Measurements from ENCODE around the gene ABHD14A.
A peak's percentile ranks its signal among the peaks of the same experiment; 100 is the strongest.

The ABHD14A gene

DNA sequence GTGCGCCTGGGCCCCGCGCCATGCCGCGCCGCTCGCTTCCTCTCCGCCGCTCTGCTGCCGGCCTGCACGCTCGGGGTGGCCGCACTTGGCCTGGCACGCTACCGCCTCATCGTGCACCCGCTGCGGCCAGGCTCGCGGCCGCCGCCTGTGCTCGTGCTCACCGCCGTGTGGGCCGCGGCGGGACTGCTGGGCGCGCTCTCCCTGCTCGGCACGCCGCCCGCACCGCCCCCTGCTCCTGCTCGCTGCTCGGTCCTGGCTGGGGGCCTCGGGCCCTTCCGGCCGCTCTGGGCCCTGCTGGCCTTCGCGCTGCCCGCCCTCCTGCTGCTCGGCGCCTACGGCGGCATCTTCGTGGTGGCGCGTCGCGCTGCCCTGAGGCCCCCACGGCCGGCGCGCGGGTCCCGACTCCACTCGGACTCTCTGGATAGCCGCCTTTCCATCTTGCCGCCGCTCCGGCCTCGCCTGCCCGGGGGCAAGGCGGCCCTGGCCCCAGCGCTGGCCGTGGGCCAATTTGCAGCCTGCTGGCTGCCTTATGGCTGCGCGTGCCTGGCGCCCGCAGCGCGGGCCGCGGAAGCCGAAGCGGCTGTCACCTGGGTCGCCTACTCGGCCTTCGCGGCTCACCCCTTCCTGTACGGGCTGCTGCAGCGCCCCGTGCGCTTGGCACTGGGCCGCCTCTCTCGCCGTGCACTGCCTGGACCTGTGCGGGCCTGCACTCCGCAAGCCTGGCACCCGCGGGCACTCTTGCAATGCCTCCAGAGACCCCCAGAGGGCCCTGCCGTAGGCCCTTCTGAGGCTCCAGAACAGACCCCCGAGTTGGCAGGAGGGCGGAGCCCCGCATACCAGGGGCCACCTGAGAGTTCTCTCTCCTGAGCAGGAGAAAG, 18.7 kb upstream of the ABHD14A start:
- ChIA-PET CTCF (interaction anchor here (1.0 to 4.3 kb wide), 2 partner anchors 15 to 17 kb away, joined by 3 to 21 read pairs; partner anchors contain the start of genes ABHD14B and RRP9), POLR2A (no interaction called here)
- DNase-seq (ENCODE audit: extremely low spot score), result no peak
- TF ChIP-seq, protein P1, sequence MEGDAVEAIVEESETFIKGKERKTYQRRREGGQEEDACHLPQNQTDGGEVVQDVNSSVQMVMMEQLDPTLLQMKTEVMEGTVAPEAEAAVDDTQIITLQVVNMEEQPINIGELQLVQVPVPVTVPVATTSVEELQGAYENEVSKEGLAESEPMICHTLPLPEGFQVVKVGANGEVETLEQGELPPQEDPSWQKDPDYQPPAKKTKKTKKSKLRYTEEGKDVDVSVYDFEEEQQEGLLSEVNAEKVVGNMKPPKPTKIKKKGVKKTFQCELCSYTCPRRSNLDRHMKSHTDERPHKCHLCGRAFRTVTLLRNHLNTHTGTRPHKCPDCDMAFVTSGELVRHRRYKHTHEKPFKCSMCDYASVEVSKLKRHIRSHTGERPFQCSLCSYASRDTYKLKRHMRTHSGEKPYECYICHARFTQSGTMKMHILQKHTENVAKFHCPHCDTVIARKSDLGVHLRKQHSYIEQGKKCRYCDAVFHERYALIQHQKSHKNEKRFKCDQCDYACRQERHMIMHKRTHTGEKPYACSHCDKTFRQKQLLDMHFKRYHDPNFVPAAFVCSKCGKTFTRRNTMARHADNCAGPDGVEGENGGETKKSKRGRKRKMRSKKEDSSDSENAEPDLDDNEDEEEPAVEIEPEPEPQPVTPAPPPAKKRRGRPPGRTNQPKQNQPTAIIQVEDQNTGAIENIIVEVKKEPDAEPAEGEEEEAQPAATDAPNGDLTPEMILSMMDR (IDR thresholded peaks at IDR 0.05; ENCODE audit: control extremely low read depth, extremely low read depth, low read depth, missing control alignments), result peak; percentile 17

DNA sequence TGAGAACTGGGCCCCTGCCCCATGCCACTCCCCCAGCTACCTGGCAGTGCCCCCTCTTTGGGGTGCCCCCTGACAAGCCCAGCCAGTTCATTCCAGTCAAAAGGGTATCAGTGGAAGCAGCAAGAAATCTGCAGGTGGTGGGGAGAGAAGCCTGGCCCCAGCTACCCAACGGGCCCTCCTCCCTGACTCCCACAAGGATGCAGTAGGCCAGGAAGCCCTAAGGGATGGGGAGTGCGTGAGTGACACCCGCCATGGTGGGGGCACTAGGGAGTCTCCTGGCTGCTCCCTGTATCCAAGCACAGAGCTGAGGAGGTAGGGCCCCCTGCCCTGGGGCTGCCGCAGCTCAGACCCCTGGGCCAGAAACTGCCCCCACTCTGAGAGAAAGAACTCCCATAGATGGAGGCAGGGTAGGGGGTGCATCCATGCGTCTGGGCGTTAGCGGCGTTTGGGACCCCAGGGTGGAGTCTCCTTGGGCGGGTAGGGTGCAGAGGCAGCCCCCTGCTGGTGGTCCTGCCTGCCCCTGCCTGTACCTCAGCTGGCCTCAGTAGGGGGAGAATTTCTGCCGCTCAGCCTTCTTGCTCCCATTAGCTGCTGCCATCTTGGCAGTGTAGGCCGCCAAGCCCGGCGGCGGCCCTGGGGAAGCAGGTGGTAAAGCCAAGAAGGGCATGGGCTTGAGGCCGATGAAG, 17.2 kb upstream of the ABHD14A start:
- TF ChIP-seq, protein P1 (IDR thresholded peaks at IDR 0.05; ENCODE audit: control extremely low read depth, extremely low read depth, low read depth, missing control alignments), result no peak
- no peak for DNase-seq (ENCODE audit: extremely low spot score)
- ChIA-PET CTCF (interaction anchor here (0.7 to 1.7 kb wide), 4 partner anchors 16 to 25 kb away, joined by 3 to 5 read pairs (median 4); partner anchors contain the start of genes ABHD14A, ABHD14B, ACY1 and RRP9), POLR2A (no interaction called here)

DNA sequence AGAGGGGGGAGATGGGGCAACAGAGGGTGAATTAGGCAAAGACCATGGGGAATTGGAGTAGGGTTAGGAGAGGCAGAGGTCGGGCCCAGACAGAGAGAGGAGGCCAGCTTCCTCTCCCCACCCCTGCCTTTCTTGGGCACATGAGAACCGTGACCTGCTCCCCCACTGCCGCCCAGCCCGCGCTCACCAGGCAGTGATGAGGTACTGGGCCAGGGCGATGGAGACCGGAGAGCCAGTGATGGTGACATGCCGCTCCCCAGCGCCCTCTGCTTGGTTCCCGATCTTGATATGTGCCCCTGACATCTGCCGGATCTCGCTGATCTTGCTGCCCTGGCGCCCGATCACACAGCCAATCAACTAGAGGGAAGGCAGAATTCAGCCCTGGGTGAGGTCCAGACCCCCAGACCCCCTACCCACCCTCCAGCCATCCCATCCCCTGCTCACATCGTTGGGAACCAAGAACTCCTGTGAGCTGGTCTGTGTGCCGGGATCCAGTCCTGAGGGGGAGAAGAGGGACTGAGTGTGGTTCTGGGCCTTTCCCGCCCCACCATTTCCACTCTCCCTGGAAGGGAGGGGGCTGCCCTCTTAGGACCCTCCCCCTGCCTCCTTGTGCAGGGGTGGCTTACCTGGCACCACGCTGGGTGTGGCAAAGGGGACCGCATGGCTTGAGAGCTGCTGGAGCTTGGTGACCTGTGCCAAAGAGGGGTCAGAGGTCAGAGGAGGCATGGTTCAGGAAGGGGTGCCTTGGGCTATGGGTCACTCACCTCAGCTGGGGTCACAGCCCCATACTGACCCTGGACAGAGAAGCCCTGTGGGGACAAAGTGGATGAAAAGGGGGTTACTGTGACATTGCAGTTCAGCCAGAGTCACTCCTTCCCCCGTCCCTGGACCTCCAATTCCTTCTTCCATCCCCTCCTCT, 16.0 kb upstream of the ABHD14A start:
- TF ChIP-seq, protein P1 (IDR thresholded peaks at IDR 0.05; ENCODE audit: control extremely low read depth, extremely low read depth, low read depth, missing control alignments), result no peak
- no peak for DNase-seq (ENCODE audit: extremely low spot score)
- POLR2A ChIA-PET, result no interaction called here
- CTCF ChIA-PET, result interaction anchor here (1.2 to 1.7 kb wide), 3 partner anchors 15 to 17 kb away, joined by 4 to 5 read pairs (median 5); partner anchors contain the start of genes ABHD14A, ABHD14B and RRP9

DNA sequence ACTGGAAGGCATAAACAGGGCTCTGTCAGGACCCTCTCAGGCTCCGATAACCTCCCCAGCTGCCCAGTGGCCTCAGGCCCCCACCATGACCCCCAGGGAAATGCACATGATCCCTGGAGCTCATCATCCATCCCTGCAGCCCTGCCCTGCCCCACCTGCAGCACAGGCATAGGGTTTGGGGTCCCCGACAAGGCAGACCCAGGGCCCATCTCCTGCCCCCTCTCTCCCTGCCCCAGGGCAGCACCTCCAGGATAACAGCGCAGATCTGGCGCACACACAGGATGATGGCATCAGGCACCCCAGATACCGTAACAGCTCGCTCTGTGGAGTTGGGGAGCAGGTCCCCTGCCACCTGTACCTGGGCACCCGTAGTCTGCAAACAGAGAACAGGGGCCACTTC, 15.2 kb upstream of the ABHD14A start:
- no peak for DNase-seq (ENCODE audit: extremely low spot score)
- POLR2A ChIA-PET, result no interaction called here
- CTCF ChIA-PET, result interaction anchor here (0.9 to 1.2 kb wide), 2 partner anchors 14 to 18 kb away, joined by 4 read pairs; partner anchors contain the start of genes ABHD14B and RRP9
- TF ChIP-seq, protein P1 (IDR thresholded peaks at IDR 0.05; ENCODE audit: control extremely low read depth, extremely low read depth, low read depth, missing control alignments), result no peak

DNA sequence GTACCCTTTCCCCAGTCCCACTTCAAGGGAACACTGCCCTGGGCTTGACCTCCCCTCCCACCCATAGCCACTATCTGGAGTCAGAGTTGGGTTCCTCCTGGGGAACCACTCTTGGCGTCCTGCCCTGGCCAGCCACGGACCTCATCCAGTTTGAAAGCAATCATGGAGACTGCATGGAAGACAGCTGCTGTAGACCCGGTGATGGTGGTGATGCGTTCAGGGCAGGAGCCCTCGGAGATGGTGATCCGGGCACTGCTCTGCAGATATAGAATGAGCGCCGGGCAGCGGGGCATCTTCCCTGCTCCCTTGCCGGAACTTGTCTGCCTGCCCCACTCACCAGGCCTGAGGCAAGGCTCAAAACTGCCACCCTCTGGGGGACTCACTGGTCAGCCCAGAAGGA, 14.5 kb upstream of the ABHD14A start:
- POLR2A ChIA-PET, result no interaction called here
- no peak for DNase-seq (ENCODE audit: extremely low spot score)
- CTCF ChIA-PET, result interaction anchor here (0.9 to 5.9 kb wide), 3 partner anchors 13 to 19 kb away, joined by 4 to 43 read pairs (median 4); partner anchors contain the start of genes ABHD14A, ABHD14B and RRP9
- TF ChIP-seq, protein P1 (IDR thresholded peaks at IDR 0.05; ENCODE audit: control extremely low read depth, extremely low read depth, low read depth, missing control alignments), result no peak
